Upper lobe of left lung (tissue), 4 donors: ENCODE results near the gene POGZ.

Experiments
- CTCF ChIP-seq, 6 experiments: fragments of 450-650 bp in 4 of 6; fragments of 200-600 bp in 2 of 6; sonication (generic) in 2 of 6; IDR thresholded peaks; one replicate each; pipeline ENCODE4 v1.5.1; 2016 to 2019; ENCODE audit warnings: antibody characterized with exemption in 6 of 6
- POLR2A ChIP-seq, 4 donors: fragments of 450-650 bp; IDR thresholded peaks; one replicate each; pipeline ENCODE4 v1.5.1; 2016 to 2017; ENCODE audit warnings: antibody characterized with exemption in 4 of 4, mild to moderate bottlenecking in 2 of 4

GRCh38 chr1:151459331-151460046, at the start of gene POGZ:
- TF ChIP-seq POLR2A (IDR thresholded peaks at IDR 0.05) (peak in 1 of 4 donors; percentile 62), CTCF (IDR thresholded peaks at IDR 0.05) (no peak)
